ENCODE measurements around the gene FAM168B.

Gene FAM168B

GRCh38 chr2:131030478-131030971, 62.7 kb downstream of the FAM168B start:
- H3K9ac ChIP-seq (ENCODE audit: low read length), result no peak overlapping the region
- H3K4me1 ChIP-seq (ENCODE audit: control insufficient read depth, insufficient read depth, low read length), result peaks cover 8% of the 10 kb centered on the region
- H3K27ac ChIP-seq (ENCODE audit: low read depth, low read length), result no peak overlapping the region
- H3K27me3 ChIP-seq (ENCODE audit: control insufficient read depth, insufficient read depth, low read length), result peaks cover 34% of the 10 kb centered on the region
- no peaks in the 10 kb centered on the region for H3K36me3 ChIP-seq (ENCODE audit: control insufficient read depth, insufficient read depth, low read length)
- peaks cover 4% of the 10 kb centered on the region; the same call in 1 of the 2 replicates for H3K9me3 ChIP-seq (ENCODE audit: control insufficient read depth, insufficient read depth, low read depth, low read length)
- H3K4me3 ChIP-seq (ENCODE audit: low read depth, low read length), result no peak overlapping the region

DNA sequence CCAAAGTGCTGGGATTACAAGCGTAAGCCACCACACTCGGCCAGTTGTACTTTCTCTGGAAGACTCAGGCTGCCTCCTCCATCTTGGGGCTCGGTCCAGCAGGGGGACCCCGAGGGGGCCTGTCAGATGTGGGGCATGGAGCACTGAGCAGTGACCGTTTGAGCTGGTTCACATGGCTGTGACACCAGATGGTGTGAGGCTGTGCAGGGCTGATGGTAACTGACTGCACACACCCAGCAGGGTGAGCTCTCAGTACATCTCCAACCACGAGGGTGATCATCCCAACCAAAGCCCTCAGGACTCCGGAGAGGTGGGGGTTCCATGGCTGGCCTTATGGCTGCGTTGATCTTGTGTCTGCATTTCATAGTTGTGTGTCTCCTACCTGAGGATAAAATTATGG, 63.4 kb downstream of the FAM168B start:
- Histone ChIP-seq H3K4me1 (ENCODE audit: control insufficient read depth, insufficient read depth, low read length) (peaks cover 7% of the 10 kb centered on the region), H3K9ac (ENCODE audit: low read length) (no peak overlapping the region), H3K27me3 (ENCODE audit: control insufficient read depth, insufficient read depth, low read length) (peaks cover 28% of the 10 kb centered on the region), H3K4me3 (ENCODE audit: low read depth, low read length) (no peak overlapping the region), H3K9me3 (ENCODE audit: control insufficient read depth, insufficient read depth, low read depth, low read length) (peaks cover 4% of the 10 kb centered on the region; the same call in 1 of the 2 replicates), H3K27ac (ENCODE audit: low read depth, low read length) (no peak overlapping the region), H3K36me3 (ENCODE audit: control insufficient read depth, insufficient read depth, low read length) (no peaks in the 10 kb centered on the region)

GRCh38 chr2:131027566-131028528, 65.4 kb downstream of the FAM168B start:
- H3K4me1 ChIP-seq (ENCODE audit: control insufficient read depth, insufficient read depth, low read length), result no peaks in the 10 kb centered on the region
- H3K27ac ChIP-seq (ENCODE audit: low read depth, low read length), result no peak overlapping the region
- no peak overlapping the region for H3K9ac ChIP-seq (ENCODE audit: low read length)
- H3K9me3 ChIP-seq (ENCODE audit: control insufficient read depth, insufficient read depth, low read depth, low read length), result peaks cover 4% of the 10 kb centered on the region; the same call in 1 of the 2 replicates
- peaks cover 10% of the 10 kb centered on the region; the same call in 1 of the 2 replicates for H3K27me3 ChIP-seq (ENCODE audit: control insufficient read depth, insufficient read depth, low read length)
- no peak overlapping the region for H3K4me3 ChIP-seq (ENCODE audit: low read depth, low read length)
- no peaks in the 10 kb centered on the region for H3K36me3 ChIP-seq (ENCODE audit: control insufficient read depth, insufficient read depth, low read length)

DNA sequence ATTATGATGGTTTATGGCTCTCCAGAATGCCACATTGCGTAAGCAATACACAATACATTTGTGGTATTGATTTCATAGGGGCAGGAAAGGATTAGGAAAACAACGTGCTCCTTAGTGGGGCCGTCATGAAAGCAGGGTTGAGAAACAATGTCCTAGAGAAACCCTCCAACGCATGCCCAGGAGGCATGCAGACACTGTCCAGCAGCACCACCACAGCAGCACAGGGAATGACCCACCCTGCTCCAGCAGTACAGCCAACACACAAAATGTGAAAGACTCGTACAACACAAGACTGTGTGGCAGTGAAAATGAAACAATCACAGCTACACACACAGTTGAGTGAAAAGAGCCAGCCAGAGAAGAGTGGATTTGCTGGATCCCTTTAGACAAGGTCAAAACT, 66.3 kb downstream of the FAM168B start:
- no peaks in the 10 kb centered on the region for H3K36me3 ChIP-seq (ENCODE audit: control insufficient read depth, insufficient read depth, low read length)
- H3K27me3 ChIP-seq (ENCODE audit: control insufficient read depth, insufficient read depth, low read length), result peaks cover 3% of the 10 kb centered on the region; the same call in 1 of the 2 replicates
- no peak overlapping the region for H3K4me3 ChIP-seq (ENCODE audit: low read depth, low read length)
- H3K4me1 ChIP-seq (ENCODE audit: control insufficient read depth, insufficient read depth, low read length), result no peaks in the 10 kb centered on the region
- H3K9me3 ChIP-seq (ENCODE audit: control insufficient read depth, insufficient read depth, low read depth, low read length), result peaks cover 4% of the 10 kb centered on the region; the same call in 1 of the 2 replicates
- no peak overlapping the region for H3K27ac ChIP-seq (ENCODE audit: low read depth, low read length)
- no peak overlapping the region for H3K9ac ChIP-seq (ENCODE audit: low read length)

GRCh38 chr2:131023758-131024157, 69.5 kb downstream of the FAM168B start:
- Histone ChIP-seq H3K9me3 (ENCODE audit: control insufficient read depth, insufficient read depth, low read depth, low read length) (peaks cover 4% of the 10 kb centered on the region; the same call in 1 of the 2 replicates), H3K27me3 (ENCODE audit: control insufficient read depth, insufficient read depth, low read length) (no peaks in the 10 kb centered on the region)

GRCh38 chr2:131022731-131023130, 70.5 kb downstream of the FAM168B start:
- H3K9ac ChIP-seq (ENCODE audit: low read length), result no peak overlapping the region
- H3K4me1 ChIP-seq (ENCODE audit: control insufficient read depth, insufficient read depth, low read length), result no peaks in the 10 kb centered on the region
- no peak overlapping the region for H3K4me3 ChIP-seq (ENCODE audit: low read depth, low read length)
- H3K27me3 ChIP-seq (ENCODE audit: control insufficient read depth, insufficient read depth, low read length), result no peaks in the 10 kb centered on the region
- H3K9me3 ChIP-seq (ENCODE audit: control insufficient read depth, insufficient read depth, low read depth, low read length), result peaks cover 4% of the 10 kb centered on the region; the same call in 1 of the 2 replicates
- H3K27ac ChIP-seq (ENCODE audit: low read depth, low read length), result no peak overlapping the region
- no peaks in the 10 kb centered on the region for H3K36me3 ChIP-seq (ENCODE audit: control insufficient read depth, insufficient read depth, low read length)

More at GRCh38 chr2:131023758-131024157, 69.5 kb downstream of the FAM168B start:
- Histone ChIP-seq H3K4me1 (ENCODE audit: control insufficient read depth, insufficient read depth, low read length) (no peaks in the 10 kb centered on the region), H3K27ac (ENCODE audit: low read depth, low read length) (no peak overlapping the region), H3K4me3 (ENCODE audit: low read depth, low read length) (no peak overlapping the region), H3K36me3 (ENCODE audit: control insufficient read depth, insufficient read depth, low read length) (no peaks in the 10 kb centered on the region), H3K9ac (ENCODE audit: low read length) (no peak overlapping the region)

GRCh38 chr2:131016826-131017741, 76.2 kb downstream of the FAM168B start:
- H3K36me3 ChIP-seq (ENCODE audit: control insufficient read depth, insufficient read depth, low read length), result no peaks in the 10 kb centered on the region
- no peaks in the 10 kb centered on the region for H3K27me3 ChIP-seq (ENCODE audit: control insufficient read depth, insufficient read depth, low read length)
- no peak overlapping the region for H3K9ac ChIP-seq (ENCODE audit: low read length)
- H3K9me3 ChIP-seq (ENCODE audit: control insufficient read depth, insufficient read depth, low read depth, low read length), result no peaks in the 10 kb centered on the region
- no peak overlapping the region for H3K4me3 ChIP-seq (ENCODE audit: low read depth, low read length)
- peaks cover 6% of the 10 kb centered on the region for H3K4me1 ChIP-seq (ENCODE audit: control insufficient read depth, insufficient read depth, low read length)
- no peak overlapping the region for H3K27ac ChIP-seq (ENCODE audit: low read depth, low read length)

DNA sequence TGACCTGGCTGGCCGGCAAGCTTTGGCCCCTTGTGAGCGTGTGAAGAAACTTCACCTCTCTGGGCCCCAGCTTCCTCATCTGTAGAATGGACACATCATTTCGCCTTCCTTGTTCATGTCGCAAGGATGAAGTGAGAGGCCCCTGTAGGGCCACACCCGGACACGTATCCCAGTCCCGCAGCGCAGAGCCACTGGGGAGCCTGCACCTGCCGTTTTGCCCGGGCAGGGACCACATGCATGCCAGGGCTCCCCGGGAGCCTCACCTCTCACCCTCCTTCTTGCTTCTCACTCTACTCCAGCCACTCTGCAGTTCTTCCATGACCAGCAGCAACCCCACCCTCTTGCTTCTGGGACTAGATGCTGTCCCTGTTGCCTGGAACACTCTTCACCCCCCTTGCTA, 77.5 kb downstream of the FAM168B start:
- no peak overlapping the region for H3K27ac ChIP-seq (ENCODE audit: low read depth, low read length)
- H3K4me1 ChIP-seq (ENCODE audit: control insufficient read depth, insufficient read depth, low read length), result peaks cover 6% of the 10 kb centered on the region
- H3K27me3 ChIP-seq (ENCODE audit: control insufficient read depth, insufficient read depth, low read length), result no peaks in the 10 kb centered on the region
- no peak overlapping the region for H3K4me3 ChIP-seq (ENCODE audit: low read depth, low read length)
- H3K36me3 ChIP-seq (ENCODE audit: control insufficient read depth, insufficient read depth, low read length), result no peaks in the 10 kb centered on the region
- no peak overlapping the region for H3K9ac ChIP-seq (ENCODE audit: low read length)
- H3K9me3 ChIP-seq (ENCODE audit: control insufficient read depth, insufficient read depth, low read depth, low read length), result no peaks in the 10 kb centered on the region

- Histone ChIP-seq H3K4me1 (ENCODE audit: control insufficient read depth, insufficient read depth, low read length) (peaks cover 6% of the 10 kb centered on the region), H3K9me3 (ENCODE audit: control insufficient read depth, insufficient read depth, low read depth, low read length) (no peaks in the 10 kb centered on the region), H3K27me3 (ENCODE audit: control insufficient read depth, insufficient read depth, low read length) (no peaks in the 10 kb centered on the region), H3K9ac (ENCODE audit: low read length) (no peak overlapping the region), H3K4me3 (ENCODE audit: low read depth, low read length) (no peak overlapping the region), H3K27ac (ENCODE audit: low read depth, low read length) (no peak overlapping the region), H3K36me3 (ENCODE audit: control insufficient read depth, insufficient read depth, low read length) (no peaks in the 10 kb centered on the region)
These were observed 79.1 kb downstream of the FAM168B start for GRCh38 chr2:131014141-131014540.

- Histone ChIP-seq H3K4me3 (ENCODE audit: low read depth, low read length) (no peak overlapping the region), H3K9ac (ENCODE audit: low read length) (no peak overlapping the region), H3K36me3 (ENCODE audit: control insufficient read depth, insufficient read depth, low read length) (no peaks in the 10 kb centered on the region), H3K27me3 (ENCODE audit: control insufficient read depth, insufficient read depth, low read length) (no peaks in the 10 kb centered on the region), H3K4me1 (ENCODE audit: control insufficient read depth, insufficient read depth, low read length) (no peaks in the 10 kb centered on the region), H3K27ac (ENCODE audit: low read depth, low read length) (no peak overlapping the region), H3K9me3 (ENCODE audit: control insufficient read depth, insufficient read depth, low read depth, low read length) (no peaks in the 10 kb centered on the region)
These were observed 81.8 kb downstream of the FAM168B start for GRCh38 chr2:131011486-131011885.

All from HUES6 (cell line).